GM21529 (cell line): Measurements from ENCODE around the gene MLST8.

ENCODE experiments used
- ATAC-seq: cut with Tn5 transposase; IDR thresholded peaks from one replicate; pipeline ENCODE4 v1.9.1; 2021; ENCODE audit not compliant: unreplicated experiment

The MLST8 gene

DNA sequence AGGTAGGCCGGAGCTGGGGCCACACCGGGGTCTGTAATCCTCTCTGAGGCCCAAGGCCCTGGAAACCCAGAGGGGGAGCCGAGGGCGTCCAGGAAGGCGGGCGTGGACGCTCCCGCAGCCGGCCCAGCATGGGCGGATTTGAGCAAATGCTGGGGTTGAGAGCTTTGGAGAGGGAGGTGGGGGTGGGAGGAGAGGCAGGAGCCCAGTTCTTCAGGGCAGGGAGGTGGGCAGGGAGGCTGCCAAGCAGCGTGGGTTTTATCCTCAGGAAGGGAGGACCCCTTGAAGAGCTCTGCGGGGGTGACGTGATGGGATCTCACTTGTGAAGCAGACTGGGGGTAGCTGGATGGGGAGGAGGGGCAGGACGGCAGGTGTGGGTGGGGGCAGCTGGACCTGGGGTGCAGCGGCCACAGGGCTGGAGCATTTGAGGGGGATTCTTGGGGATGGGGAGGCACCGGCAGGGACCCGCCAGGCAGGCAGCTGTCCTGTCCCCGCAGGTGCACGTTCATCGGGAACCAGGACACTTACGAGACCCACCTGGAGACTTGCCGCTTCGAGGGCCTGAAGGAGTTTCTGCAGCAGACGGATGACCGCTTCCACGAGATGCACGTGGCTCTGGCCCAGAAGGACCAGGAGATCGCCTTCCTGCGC, 32.4 kb upstream of the MLST8 start:
- ATAC-seq, result no peak

DNA sequence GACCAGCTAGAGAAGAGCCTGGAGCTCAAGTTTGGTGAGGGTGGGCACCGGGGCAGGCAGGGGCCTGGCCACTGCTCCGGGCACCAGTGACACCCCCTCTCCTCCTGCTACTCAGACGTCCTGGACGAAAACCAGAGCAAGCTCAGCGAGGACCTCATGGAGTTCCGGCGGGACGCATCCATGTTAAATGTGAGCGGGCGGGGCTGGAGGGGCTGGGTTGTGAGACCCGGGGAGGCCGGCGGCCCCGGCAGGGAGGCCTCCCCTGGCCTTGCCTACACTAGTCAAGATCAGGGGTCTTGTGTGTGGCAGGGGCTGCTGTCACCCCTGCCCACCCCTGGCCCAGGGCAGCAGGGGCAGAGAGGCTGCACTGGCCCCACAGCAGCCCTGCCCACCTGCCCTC, 31.9 kb upstream of the MLST8 start:
- ATAC-seq, result no peak

DNA sequence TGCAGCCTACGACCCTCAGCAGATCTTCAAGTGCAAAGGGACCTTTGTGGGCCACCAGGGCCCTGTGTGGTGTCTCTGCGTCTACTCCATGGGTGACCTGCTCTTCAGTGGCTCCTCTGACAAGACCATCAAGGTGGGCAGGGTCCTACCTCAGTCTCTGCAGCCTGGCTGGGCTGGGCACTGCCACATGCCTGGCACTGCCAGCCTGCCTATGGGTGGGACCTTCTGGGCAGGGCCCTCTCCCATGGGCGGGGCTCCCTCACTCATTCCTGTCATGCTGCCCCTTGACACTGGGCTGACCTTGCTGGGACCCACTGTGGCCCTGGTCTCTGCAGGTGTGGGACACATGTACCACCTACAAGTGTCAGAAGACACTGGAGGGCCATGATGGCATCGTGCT, 31.3 kb upstream of the MLST8 start:
- ATAC-seq, result no peak

DNA sequence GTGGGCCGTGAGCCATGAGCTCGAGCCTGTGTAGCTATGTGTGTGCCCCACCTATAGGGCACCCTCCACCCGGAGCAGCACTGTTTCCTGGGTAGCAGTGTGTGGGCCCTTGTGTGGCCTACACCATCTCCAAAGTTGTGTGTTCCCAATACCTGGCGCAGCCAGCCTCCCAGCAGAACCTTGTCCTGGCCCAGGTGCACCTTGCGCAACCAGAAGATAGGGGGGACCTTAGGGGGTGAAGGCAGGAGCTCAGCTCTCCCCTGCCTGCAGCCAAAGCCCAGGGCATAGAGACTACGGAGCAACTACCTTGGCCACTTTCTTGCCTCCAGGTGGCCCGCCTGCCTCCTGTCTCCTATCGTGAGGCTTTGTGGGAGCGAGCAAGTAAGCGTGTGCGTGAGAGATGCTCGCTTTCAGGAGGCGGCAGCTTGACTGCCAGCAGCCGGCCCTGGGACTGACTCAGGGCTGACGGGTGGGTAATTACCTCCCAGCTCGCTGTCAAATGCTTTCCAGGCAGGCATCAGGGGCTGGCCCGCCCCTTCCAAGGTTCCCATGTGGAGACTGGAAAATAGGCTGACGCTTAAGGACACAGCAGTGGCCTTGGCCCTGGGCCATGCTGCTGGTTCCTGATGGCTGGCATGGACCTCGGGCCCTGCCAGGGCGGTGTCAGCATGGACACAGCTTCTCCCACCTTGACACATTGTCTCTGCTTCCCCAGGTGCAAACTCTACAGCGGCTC, 30.7 kb upstream of the MLST8 start:
- ATAC-seq, result no peak

DNA sequence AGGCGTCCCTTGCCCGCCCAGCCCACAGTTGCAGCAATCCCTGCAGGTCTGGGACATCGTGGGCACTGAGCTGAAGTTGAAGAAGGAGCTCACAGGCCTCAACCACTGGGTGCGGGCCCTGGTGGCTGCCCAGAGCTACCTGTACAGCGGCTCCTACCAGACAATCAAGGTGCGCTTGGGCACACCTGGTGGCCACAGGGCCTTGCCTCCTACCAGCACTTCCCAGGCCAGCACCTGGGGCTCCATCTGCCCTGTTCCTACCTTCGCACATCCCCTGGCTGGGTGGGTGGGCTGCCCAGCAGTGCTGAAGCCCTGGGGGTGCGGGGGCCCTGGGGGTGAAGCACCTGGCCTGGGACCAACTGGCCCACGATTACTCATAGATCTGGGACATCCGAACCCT, 29.8 kb upstream of the MLST8 start:
- ATAC-seq, result no peak

DNA sequence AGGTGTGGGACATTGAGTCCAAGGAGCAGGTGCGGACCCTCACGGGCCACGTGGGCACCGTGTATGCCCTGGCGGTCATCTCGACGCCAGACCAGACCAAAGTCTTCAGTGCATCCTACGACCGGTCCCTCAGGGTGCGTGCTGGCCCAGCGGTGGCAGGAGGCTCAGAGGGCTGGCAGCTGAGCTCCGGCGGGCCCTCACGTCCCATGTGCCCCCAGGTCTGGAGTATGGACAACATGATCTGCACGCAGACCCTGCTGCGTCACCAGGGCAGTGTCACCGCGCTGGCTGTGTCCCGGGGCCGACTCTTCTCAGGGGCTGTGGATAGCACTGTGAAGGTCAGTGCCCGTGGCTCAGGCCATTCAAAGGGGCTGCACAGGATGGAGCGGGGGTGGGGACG, 29.2 kb upstream of the MLST8 start:
- no peak for ATAC-seq

DNA sequence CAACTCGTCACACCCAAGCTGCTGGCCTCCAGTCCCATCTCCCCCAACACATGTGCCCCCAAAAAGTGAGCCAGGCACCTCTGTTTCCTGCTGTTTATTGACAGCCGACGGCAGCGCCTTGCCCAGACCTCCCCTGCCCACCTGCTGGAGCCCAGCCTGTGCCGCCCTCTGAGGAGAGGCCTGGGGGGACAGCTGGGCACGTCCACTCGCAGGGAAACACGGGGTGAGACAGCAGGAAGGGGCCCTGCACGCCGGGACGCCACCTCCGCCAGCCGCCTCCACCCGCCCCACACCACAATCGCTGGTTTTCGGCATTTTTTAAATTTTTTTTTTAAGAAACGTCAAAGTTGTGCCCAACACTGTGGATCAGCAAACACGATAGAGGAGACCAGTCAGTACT, 28.2 kb upstream of the MLST8 start:
- ATAC-seq, result no peak

DNA sequence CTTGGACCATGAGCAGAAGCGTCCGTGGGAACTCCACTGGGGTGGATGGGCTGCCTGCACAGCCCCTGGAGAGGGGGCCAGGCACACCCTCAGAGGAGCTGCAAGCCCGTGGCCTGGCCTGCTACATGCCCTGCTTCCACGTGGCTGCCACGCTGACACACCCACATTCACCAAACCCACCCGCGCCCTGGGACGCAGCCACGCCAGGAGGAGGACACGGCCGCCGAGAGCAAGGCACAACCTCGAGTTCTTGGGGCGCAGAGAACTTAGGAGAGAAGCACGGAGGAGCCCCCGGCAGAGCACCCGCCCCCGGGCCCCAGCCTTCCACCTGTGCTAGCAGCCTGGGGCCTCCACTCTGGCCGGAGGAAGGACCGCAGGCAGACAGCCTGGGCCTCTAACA, 27.7 kb upstream of the MLST8 start:
- ATAC-seq, result no peak

DNA sequence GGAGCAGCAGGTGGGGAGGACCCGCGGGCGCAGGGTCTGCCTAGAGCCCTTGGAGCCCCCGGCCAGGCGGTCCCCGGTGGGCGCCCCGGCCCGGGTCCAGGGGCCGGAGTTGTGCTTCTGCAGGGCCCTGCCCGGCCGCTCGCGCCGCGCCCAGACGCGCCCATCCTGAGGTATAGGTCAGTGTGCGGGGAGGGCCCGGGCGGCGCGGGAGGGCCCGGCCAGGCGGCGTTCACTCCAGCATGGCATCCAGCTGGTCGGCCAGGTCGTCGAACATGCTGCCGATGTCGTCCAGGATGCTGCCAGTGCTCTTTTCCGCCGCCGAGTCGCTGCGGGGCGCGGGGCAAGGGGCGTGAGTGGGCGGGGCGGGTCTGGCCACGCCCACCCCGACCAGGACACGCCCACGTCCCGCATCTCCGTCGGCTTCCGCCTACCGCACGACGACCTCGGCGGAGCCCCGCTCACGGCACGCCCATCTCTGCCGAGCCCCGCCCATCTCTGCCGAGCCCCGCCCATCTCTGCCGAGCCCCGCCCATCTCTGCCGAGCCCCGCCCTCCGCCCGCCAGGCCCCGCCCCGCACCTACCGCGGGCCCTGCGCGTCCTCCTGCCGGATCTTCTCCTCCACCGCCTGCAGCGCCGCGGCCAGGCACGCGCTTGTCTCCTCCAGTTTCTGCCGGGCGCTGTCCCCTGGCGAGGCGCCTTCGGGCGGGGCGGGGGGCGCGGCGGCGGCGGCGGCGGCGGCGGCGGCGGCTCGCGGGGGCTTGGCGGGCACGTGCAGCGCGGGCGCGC, 26.7 kb upstream of the MLST8 start:
- ATAC-seq, result no peak

DNA sequence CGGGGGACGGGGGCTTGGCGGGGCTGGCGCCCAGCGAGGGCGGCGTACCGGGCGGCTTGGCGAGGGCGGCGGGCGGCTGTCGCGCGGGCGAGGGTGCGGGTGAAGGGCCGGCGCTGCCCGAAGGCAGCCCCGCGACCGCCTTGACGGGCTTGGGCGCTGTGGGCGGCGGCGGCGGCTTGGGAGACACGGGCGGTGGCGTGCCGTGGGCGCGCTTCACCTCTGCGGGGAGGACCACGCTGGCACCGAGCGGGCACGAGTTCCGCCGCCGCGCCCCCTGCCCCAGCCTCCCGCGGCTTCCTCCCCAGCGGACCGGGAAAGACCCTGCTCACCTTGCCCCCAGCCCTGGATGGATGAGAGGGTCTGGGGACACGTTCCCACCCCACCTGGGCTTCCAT, 26.1 kb upstream of the MLST8 start:
- no peak for ATAC-seq

DNA sequence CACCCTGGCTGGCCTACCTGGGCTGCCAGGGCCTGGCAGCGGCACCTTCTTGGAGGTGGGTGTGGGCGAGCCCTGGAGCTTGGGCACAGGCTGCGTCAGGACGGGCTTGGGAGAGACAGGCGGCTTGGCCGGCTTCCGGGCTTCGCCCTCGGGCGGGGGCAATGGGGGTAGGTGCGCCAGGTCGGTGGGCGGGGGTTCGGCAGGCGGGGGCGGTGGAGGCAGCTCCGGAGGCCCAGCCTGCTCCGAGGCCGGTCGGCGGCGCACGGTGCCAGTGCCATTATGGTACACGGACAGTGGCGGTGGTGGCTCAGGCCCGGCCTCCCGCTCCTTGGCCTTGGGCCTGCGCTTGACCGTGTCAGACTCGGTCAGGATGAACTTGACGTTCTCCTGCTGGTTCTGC, 25.7 kb upstream of the MLST8 start:
- ATAC-seq, result no peak

DNA sequence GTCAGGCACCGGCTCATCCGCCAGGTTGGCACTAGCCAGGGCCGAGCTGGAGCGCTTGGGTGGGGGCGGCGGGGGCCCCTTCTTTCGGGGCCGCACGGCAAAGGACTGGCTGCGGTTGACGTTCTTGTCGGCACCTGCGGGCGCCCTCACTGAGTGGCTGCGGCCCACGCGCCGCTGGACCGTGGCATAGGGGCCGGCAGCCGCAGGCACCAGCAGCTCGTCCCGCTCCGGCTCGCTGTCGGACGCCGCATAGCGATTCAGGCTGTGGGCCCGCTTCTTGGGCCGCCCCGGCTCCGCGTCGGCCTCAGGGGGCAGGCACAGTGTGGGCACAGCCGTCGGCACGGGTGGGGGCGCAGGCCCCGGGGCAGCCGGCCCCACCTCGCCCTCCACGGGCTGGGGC, 24.8 kb upstream of the MLST8 start:
- ATAC-seq, result no peak

DNA sequence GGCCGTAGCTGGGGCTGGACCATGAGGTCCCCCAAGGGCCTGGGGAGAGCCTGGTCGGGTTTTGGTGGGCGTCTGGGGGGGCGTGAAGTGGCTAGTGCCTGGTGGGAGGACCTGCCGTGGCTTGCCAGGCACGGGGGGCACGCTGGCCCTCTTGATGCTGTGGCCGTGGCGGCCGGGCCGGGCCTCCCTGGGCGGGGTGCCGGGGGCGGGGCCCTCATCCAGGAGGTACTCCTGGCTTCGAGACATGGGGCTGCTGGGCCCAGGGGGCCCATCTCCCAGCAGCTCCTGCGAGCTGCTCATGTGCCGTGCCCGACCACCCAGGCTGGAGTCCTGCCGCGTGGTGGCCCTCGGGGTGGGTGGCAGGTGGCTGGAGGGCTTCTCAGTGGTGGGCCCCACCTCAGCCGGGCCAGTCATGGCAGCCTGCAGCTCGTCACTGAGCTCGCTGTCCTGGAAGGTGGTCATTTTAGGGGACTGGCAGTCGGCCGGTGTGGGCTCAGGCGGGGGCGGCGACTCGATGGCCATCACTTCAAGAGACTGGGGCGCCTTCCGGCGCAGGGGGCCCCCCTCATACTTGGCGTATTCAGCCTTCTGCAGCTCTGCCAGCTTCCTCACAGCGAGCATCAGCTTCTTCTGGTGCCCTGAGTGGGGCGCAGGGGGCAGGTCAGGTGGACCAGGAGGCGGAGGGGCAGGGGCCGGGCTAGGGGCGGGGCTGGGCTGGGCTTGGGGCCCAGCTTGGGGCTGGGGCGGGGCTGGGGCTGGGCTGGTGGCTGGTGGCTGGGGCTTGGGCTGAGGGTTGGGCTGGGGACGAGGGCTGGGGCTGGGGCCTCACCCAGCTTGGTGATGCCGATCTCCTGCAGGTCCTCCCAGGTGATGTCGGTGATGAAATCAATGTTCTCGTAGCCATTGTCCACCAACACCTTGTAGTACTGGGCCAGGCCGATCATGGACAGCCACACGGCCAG, 24.0 kb upstream of the MLST8 start:
- no peak for ATAC-seq

DNA sequence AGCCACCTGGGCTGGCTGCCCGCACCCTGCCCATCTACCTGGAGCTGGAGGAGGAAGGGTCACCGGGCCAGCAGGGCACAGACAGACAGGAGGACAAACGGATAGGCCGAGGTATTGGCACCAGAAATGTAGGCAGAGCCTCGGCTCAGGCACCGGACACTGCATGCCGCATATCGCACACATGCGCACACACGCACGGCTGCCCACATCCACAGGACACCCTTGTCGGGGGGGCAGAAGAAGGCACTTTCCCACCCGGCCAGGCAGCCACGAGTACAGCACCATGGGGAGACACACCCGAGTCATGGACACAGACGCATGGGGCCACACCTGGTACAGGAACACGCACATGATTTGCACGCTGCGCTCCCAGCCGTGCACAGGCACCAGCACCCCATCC, 23.3 kb upstream of the MLST8 start:
- ATAC-seq, result no peak

DNA sequence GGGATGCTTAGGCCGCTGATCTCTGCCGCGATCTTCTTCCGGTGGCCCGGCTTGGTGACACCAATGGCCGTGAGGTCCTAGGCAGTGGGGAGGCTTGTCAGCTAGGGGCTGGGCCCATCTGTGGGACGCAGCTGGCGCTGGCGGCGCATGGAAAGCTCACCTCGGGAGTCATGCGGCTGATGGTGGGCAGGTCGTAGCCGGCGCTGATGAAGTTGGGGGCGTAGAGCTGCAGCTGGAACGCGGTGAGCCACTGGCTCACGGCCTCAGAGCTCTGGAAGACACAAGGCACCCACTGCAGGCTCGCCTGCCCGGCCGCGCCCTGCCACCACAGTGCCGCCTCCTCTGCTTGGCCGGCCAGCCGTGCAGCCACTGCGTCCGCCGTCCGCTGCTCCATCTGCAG, 21.6 kb upstream of the MLST8 start:
- no peak for ATAC-seq

DNA sequence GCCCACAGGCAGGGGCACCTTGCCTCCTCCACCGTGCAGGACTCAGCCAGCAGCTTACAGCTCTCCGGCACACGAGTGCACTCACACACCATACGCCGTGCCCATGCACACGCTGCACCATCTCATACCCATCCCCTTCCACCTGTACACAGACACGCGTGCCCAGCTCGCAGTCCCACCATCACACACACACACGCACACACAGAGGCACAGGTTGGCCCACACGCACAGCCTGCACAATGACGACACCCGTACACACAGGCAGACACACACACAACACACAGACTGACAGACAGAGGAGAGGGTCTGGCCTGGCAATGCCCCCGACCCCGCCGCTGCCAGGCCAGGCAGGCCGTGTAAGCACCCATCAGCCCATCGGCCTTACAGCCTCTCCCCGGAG, 20.9 kb upstream of the MLST8 start:
- no peak for ATAC-seq

DNA sequence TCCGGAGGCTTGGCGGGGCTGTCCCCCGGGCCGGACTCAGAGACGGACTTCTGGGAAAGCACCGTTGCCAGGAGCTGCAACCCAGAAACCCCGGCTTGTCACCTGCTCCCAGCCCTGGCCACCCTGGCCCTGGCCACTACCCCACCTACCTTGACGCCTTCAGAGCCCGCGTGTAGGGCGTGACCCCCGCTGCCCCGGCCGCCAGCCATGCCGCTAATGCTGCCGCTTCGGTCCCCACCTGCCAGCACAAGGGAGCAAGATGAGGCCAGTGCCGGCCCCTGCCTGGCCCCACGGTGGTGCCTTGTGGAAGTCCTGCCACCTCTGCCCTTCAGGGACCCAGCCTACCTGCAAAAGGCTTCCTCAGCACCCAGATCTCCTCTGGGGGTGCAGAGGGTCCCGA, 20.3 kb upstream of the MLST8 start:
- ATAC-seq, result no peak

DNA sequence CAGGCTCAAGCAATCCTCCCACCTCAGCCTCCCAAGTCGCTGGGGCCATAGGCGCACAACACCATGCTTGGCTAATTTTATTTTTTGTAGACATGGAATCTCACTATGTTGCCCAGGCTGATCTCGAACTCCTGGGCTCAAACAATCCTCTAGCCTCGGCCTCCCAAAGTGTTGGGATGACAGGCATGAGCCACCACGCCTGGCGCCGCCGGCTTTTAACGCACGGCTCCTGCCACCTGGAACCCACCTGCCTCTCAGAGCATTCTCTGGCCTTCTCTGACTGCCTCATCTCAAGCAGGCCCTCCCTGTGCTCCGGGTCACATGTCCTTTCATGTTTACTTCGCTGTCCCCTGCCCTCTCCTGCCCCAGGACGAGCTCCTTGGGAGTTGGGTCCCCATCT, 19.2 kb upstream of the MLST8 start:
- ATAC-seq, result no peak

DNA sequence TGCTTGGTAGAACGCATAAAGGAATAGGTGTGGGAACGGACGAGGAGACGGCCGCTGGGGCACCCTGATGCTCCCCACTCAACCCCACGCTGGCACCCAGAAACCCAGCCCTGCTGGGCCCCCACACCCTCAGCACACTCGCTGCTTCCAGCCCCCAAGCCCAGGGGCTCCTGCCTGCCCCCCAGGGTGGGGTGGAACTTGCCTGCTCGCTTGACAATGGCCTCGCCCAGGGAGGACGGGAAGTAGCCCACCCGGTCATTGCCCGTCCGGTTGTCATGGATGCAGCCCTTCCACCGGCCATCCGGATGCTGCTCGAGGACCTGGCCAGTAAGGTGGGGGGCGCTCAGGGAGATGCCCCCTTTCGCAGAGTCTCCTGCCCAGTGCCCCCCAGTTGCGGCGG, 18.7 kb upstream of the MLST8 start:
- no peak for ATAC-seq

DNA sequence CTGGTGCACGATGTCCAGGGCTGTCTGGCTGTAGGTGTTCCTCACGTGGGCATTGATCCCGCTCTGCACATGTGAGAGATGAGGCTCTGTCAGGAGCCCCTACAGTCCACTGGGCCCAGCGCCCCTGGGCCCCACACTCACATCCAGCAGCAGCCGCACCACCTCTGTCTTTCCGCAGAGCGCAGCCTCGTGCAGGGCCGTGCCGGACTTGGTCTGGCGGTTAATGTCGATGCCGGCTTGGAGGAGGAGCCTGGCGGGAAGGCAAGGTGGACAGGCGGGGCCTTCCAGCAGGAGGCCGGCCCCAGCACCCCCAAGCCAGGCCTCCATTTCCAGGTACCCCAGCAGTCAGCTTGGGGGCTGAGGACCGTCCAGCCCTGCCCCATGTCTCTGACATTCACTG, 18.0 kb upstream of the MLST8 start:
- no peak for ATAC-seq

DNA sequence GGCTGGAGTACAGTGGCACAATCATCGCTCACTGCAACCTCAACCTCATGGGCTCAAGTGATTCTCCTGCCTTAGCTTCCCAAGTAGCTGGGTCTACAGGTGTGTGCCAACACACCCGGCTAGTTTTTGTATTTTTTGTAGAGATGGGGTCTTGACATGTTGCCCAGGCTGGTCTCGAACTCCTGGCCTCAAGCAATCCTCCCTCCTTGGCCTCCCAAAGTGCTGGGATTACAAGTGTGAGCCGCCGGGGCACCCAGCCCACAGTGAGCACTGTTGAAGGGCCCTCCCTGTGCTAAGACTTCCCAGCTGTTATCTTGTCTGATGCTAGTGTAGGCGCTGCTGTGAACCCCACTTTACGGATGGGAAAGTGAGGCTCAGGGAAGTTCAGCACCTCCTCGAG, 16.9 kb upstream of the MLST8 start:
- no peak for ATAC-seq
